GM19239 (cell line): Measurements from ENCODE around the gene CBS.
"Not testable (repeated sequence)": the region's sequence is repeated elsewhere in the genome, so short reads cannot be mapped to it uniquely, and the experiment has no call there.

Experiments
- DNase-seq: peaks from one replicate; pipeline ENCODE4 v3.0.0; 2011; ENCODE audit warnings: low spot score; ENCODE audit not compliant: insufficient read length
- FAIRE-seq: peaks from 2 replicates; lab custom pipeline; 2011; peaks lifted over from hg19 to GRCh38; lab: Jason Lieb, UNC

The CBS gene

GRCh38 chr21:43072742-43073141, 2.9 kb downstream of the CBS start:
- FAIRE-seq, DNase-seq: not testable (repeated sequence)

- FAIRE-seq, DNase-seq: not testable (repeated sequence)
Measured at GRCh38 chr21:43069682-43070081, 6.0 kb downstream of the CBS start.

- not testable (repeated sequence) for FAIRE-seq, DNase-seq
Measured at GRCh38 chr21:43068065-43068464, 7.6 kb downstream of the CBS start.

DNA sequence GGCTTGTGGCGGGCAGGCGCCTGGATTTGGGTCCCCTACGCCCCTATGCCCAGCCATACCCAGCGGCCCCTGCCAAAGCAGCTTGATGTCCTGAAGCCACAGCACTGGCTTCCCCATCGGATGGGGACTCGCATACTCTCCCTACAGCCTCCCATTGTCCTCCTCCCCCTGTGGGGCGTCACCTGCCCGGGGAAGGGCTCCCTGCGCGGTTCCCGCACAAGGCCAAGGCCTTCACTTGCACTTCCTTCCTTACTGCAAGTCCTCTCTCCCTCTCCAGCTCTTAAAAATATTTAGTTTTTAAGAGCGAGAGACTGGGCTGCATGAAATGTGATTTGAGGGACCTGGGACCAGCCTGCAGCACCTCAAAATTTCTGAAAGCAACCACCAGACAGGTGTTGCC, 8.9 kb downstream of the CBS start:
- not testable (repeated sequence) for DNase-seq, FAIRE-seq

GRCh38 chr21:43065991-43066390, 9.6 kb downstream of the CBS start:
- FAIRE-seq, DNase-seq: not testable (repeated sequence)

DNA sequence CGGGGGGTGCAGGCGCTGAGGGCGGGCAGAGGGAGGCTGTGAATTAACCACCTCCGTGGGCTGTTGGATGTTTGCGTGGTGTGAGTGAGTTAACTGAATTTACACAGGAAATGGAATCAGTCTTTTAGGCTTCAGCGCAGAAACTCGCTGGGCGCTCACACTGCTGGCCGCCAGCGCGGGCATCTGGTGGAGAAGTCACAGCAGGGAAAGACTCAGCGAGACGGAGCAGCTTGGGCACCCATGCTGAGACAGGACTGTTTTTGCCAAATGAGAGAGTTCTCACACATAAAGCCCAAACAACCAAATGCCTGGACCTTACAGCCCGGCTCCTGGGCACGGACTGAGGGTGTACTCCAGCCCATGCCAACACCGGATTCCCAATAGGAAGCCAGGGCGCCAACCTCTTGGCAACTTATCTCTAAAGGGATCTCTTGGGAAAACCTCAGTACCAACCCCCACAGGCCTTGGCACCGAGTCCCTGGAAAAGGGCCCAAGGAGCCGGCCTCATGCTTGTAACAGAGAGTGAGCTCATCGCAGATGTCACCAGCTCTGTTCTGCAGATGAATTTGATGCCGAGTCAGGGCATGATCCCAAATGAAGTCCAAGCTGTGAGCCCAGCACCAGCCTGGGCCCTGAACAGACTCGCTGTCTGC, 11.2 kb downstream of the CBS start:
- DNase-seq, FAIRE-seq: not testable (repeated sequence)

DNA sequence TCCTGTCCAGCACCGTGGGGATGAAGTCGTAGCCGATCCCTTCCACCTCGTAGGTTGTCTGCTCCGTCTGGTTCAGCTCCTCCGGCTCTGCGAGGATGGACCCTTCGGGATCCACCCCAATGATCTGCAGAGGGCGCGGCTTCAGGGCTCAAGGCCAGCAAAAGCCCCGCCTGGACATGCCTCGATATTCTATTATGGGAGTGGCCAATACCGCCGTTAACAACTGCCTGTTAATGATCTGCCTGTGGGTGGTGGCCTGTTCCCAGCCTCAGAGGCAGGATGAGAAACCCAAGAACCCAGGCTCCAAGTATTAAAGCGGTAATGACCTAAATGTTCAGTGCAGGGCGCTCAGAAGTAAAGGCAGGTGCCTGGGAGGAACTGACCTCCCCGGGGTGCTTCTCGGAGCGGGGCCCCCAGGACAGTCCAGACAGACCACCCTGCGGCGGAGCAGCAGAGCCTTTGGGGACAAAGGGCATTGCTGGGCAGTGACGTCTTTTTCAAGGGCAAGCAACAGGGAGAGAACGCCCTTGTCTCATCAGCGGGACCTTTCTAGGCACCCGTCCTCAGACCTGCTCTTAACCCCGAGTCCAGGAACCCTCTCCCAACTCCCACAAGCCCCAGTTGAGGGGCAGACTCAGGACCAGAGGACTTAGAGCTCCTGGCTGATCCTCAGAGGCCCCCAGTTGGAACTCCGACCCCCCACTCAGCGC, 12.5 kb downstream of the CBS start:
- FAIRE-seq, DNase-seq: not testable (repeated sequence)

- not testable (repeated sequence) for DNase-seq, FAIRE-seq
Measured at GRCh38 chr21:43053112-43053511, 22.5 kb downstream of the CBS start.

DNA sequence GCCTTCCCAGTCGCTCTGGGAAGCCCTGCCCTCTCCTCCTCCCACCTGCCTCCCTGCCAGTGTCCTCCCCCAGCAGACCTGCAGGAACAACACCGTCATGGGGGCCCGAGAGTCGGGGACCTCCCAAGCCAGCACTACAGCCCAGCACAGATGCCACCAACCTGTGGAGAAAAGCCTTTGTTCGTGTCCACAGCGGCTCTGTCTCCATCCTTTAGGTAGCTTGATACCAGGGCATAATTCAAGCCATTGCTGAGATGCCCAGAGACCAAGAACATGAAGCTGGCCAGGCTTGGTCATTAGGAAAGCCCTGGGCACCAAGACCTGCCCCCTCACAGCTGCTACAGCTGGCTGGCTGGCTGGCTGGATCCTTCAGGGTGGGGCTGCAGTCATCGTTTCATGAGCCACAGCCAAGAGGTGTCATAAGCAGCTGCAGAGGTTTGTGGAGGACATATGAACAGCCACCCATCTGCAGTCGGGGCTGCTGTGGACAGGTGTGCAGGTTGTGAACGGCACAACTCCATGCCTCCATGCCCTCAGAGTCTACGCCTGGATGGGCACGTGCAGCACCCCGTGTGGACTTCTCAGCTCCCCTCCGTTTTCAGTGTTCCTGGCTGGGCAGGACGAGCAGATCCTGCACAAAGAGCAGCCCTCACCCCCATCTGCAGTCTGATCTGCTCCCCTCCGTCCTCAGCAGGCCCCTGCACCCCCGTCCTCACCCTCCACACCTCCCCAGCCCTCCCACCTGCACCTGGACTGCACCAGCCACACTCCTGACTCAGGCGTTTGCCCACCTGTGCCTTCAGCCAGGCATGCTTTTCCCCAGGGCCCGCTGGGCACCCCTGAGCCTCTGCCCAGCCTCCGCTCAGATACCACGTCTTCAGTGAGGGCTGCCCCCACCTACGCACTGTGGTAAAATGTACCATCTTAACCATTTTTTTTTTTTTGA, 29.5 kb downstream of the CBS start:
- FAIRE-seq, DNase-seq: not testable (repeated sequence)

DNA sequence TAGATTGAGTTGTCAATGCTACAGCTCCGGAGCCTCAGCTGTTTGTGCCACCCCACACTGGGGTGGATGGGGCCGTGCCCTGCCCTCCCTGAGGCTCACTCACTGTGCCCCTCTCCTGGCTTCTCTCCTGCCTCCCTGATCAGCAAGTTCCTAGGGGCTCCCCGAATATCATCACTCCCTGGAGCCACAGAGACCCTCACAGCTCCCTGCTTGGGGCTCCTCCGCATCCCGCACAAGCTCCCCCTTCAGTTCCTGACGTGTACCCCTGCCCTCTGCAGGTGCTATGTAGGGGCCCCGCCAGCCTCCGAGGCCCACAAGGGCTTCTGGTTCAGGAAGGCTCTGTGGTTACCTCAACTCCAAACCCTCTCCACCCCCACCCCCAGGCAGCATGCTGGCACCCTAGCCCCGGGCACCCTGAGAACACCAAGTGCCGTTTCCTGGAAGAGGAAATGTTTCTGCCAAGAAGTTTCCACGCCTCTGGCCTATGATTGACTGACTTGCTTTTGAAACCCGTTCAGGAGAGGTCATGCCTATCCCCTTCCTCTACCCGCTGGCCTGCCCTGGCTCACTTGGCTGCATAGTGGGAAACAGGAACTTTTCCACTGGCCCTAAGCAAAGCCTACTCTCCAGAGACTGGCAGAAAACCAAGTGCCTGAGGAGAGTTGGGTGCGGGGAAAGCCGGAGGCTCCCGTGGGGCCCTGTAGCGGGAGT, 30.3 kb downstream of the CBS start:
- DNase-seq, FAIRE-seq: not testable (repeated sequence)

GRCh38 chr21:43044547-43044946, 31.1 kb downstream of the CBS start:
- not testable (repeated sequence) for DNase-seq, FAIRE-seq

DNA sequence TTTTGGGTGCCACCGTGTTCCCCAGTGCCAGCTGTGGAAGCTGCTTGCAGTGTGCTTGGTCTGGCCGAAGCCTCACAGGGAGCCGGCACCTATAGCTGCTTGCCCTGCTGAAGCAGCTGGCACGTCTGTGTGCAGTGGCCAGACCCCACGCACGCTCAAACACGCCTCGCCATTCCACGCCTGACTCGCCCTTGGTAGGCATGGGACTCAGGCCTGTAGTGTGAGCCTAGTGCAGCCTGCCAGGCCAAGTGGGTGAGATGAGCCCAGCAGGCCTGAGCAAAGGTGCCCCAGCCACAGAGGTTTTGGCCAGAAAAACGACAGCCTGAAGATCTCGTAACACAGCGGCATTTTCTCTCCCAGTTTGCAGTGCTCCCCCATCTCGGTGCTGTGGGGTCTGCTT, 32.3 kb downstream of the CBS start:
- FAIRE-seq, result not testable (repeated sequence)

DNA sequence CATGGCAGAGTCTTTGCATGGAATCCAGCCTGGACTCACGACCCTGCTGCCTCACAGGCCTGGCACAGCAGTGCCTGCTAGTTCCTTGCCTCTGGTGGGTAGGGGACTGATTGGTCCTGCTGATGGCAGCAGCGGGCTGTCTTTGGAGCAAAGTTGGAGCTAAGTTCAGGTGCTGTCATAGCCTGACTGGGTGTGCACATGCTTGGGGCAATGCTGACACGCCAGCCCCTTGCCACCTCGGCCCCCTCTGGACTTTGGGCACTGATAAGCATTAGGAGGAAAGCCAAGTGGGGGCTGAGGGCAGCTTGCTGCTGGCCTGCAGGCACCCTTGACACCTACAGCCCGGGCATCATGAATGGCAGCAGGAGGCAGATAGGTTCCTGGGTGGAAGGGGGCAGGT, 33.5 kb downstream of the CBS start:
- not testable (repeated sequence) for DNase-seq, FAIRE-seq

More for the DNA sequence above, 32.3 kb downstream of the CBS start:
- DNase-seq, result not testable (repeated sequence)

GRCh38 chr21:43038659-43039044, 37.0 kb downstream of the CBS start:
- not testable (repeated sequence) for DNase-seq, FAIRE-seq

- not testable (repeated sequence) for FAIRE-seq
Measured at GRCh38 chr21:43037918-43038658, 37.5 kb downstream of the CBS start.

DNA sequence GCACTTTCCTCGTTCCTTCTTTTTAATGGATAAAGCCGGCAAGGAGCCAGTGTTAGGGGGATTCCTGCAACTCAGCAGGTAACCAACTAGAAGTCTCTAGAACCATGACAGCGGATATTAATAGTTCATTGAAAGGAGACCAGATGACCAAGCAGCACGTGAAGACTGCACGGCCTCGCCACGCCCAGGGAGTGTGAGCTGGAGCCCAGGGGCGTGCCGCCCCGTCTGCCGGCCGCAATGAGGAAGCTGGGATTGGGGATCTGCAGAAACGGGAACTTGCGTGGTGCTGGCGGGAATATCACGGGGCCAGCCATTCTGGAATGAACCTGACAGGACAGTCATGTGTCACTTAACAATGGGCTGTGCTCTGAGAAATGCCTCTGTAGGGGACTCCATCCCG, 38.7 kb downstream of the CBS start:
- not testable (repeated sequence) for FAIRE-seq, DNase-seq

More at GRCh38 chr21:43037918-43038658, 37.5 kb downstream of the CBS start:
- DNase-seq, result not testable (repeated sequence)

GRCh38 chr21:43034826-43035225, 40.8 kb downstream of the CBS start:
- no peak for FAIRE-seq
- DNase-seq, result no peak

DNA sequence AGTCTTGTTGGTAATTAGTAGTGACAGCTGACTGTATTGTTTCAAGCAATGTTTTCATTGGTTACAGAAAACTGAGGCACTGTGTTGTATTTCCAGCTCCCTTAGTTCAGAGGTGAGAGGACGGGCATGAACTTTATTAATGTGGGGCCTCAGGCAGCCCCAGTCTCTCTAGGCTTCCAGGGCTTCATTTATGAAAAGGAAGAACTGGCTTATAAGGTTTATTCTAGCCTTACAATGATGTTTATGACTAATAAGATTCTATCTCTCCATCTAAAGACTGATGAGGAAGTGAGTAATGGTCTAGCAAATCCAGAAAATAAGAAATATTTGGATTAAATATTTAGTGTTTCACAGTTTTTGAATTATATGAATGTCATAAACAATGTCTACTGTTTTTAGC, 41.5 kb downstream of the CBS start:
- no peak for DNase-seq
- FAIRE-seq, result no peak

GRCh38 chr21:43031121-43031619, 44.5 kb downstream of the CBS start:
- DNase-seq, result no peak
- no peak for FAIRE-seq
